Activated CD8-positive, alpha-beta T cell treated with anti-CD3 and anti-CD28 coated beads for 36 hours (primary cell): ENCODE measurements around the gene CYP27B1. TPM values are rescaled to one million over a fixed set of nuclear protein-coding genes. Genes with fewer than 3 reads are reported as not detected.

Experiments
- ATAC-seq: fragments of 200-7000 bp; cut with Tn5 transposase; one replicate; pipeline ENCODE4 v1.10.0; 2021; ENCODE audit warnings: mild to moderate bottlenecking, moderate library complexity
- CTCF ChIA-PET: fragments of 350-600 bp; sonication (Branson Sonifier 250); formaldehyde crosslinking; loops from one replicate; lab custom pipeline; 2021; ENCODE audit warnings: antibody characterized with exemption; lab: Charles Lee
- POLR2A ChIA-PET: fragments of 350-600 bp; sonication (Branson Sonifier 250); formaldehyde crosslinking; loops from one replicate; lab custom pipeline; 2021; ENCODE audit warnings: antibody characterized with exemption; lab: Charles Lee
- DNase-seq: peaks from one replicate; pipeline ENCODE4 v3.0.0-alpha.2; 2020
- H3K27ac Mint-ChIP-seq: one replicate; pipeline ENCODE4 v1.8.0; 2021; ENCODE audit warnings: mild to moderate bottlenecking, mixed read lengths
- H3K27me3 Mint-ChIP-seq: one replicate; pipeline ENCODE4 v1.8.0; 2021; ENCODE audit warnings: mixed read lengths
- H3K36me3 Mint-ChIP-seq: one replicate; pipeline ENCODE4 v1.8.0; 2021; ENCODE audit warnings: low read depth, mixed read lengths
- H3K4me1 Mint-ChIP-seq: one replicate; pipeline ENCODE4 v1.8.0; 2021; ENCODE audit warnings: low read depth, mixed read lengths
- H3K4me3 Mint-ChIP-seq: one replicate; pipeline ENCODE4 v1.8.0; 2021; ENCODE audit warnings: mild to moderate bottlenecking, moderate library complexity, mixed read lengths
- H3K9me3 Mint-ChIP-seq: one replicate; pipeline ENCODE4 v1.8.0; 2021; ENCODE audit warnings: mixed read lengths
- intact Hi-C: fragments of 100-400 bp; cut with micrococcal nuclease; formaldehyde crosslinking; loops from one replicate; pipeline ENCODE4 v1.10.0; 2022
- total RNA-seq, 2 experiments: library from RNA; stranded (reverse); gene quantifications; one replicate each; pipeline ENCODE4 v1.2.3, GENCODE V29; 2021
- TF ChIP-seq, protein P1 (sequence below): fragments of 200-600 bp; IDR thresholded peaks from one replicate; pipeline ENCODE4 v1.8.0; 2022; ENCODE audit warnings: antibody characterized with exemption, mild to moderate bottlenecking

Gene CYP27B1
- total RNA-seq, 2 experiments from 2014 or later: 7.6 to 7.9 TPM

DNA sequence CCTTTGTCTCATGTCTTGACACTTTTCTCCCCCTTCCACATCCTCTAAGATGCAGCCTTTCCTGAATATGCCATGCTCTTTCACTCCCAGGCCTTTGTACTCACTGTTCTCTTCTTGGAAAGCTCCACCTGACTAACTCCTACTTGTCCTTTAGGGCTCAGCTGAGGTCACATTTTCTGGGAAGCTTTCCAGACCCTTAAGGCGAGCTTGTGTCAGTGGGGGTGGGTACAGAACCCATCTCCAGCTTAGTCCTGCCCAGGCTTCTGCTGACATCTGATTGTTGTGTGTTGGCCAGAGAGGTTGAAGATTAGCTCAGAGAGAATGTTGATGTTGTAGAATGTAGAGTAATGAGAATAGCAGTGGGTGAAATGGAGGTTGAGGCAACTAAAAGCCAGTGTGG is 12.9 kb upstream of the CYP27B1 start:
- intact Hi-C loops: loop anchor here (5.0 kb wide), 1 partner anchor 128 kb away; no protein-coding TSS in a partner anchor
- POLR2A ChIA-PET: interaction anchor here (0.8 kb wide), 1 partner anchor 13 kb away, joined by 3 read pairs; the partner anchor contains the start of gene CYP27B1
- no peak overlapping the region for H3K4me3 Mint-ChIP-seq

DNA sequence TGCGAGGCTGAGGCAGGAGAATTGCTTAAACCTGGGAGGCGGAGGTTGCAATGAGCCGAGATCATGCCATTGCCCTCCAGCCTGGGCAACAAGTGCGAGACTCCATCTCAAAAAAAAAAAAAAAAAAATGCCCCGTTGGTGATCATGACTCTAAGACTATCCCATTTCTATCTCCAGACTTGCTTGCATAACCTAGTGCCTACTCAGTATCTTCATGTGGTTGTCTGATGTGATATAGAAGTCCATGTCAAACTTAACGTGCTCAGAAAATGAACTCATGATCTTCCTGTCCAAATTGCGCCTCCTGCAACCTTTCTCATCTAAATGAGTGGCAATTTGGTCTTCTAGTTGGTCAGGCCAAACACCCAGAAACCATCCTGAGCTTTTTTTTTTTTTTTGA is 11.0 kb upstream of the CYP27B1 start:
- Mint-ChIP-seq H3K36me3 (peaks cover 8% of the 10 kb centered on the region), H3K27ac (no peak overlapping the region), H3K4me1 (peaks cover 21% of the 10 kb centered on the region), H3K4me3 (no peak overlapping the region), H3K27me3 (no peaks in the 10 kb centered on the region), H3K9me3 (no peaks in the 10 kb centered on the region)
- ChIA-PET CTCF (interaction anchor here (0.7 to 13.4 kb wide), 2 partner anchors 14 to 22 kb away, joined by 3 to 122 read pairs; partner anchors contain the start of gene CYP27B1), POLR2A (interaction anchor here (1.2 kb wide), 1 partner anchor 13 kb away, joined by 4 read pairs; no protein-coding TSS in a partner anchor)
- TF ChIP-seq, protein P1, sequence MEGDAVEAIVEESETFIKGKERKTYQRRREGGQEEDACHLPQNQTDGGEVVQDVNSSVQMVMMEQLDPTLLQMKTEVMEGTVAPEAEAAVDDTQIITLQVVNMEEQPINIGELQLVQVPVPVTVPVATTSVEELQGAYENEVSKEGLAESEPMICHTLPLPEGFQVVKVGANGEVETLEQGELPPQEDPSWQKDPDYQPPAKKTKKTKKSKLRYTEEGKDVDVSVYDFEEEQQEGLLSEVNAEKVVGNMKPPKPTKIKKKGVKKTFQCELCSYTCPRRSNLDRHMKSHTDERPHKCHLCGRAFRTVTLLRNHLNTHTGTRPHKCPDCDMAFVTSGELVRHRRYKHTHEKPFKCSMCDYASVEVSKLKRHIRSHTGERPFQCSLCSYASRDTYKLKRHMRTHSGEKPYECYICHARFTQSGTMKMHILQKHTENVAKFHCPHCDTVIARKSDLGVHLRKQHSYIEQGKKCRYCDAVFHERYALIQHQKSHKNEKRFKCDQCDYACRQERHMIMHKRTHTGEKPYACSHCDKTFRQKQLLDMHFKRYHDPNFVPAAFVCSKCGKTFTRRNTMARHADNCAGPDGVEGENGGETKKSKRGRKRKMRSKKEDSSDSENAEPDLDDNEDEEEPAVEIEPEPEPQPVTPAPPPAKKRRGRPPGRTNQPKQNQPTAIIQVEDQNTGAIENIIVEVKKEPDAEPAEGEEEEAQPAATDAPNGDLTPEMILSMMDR: no peak
- no peak for DNase-seq
- no peak for ATAC-seq
- intact Hi-C loops: no loop called here

More for the DNA sequence above, 12.9 kb upstream of the CYP27B1 start:
- no peak for DNase-seq
- CTCF ChIA-PET: interaction anchor here (0.5 to 13.4 kb wide), 3 partner anchors 16 to 124 kb away, joined by 3 to 122 read pairs (median 6); partner anchors contain the start of gene CYP27B1
- Mint-ChIP-seq H3K27ac (no peak overlapping the region), H3K27me3 (no peaks in the 10 kb centered on the region), H3K36me3 (peaks cover 16% of the 10 kb centered on the region), H3K4me1 (peaks cover 28% of the 10 kb centered on the region), H3K9me3 (no peaks in the 10 kb centered on the region)
- no peak for ATAC-seq
- TF ChIP-seq, protein P1: no peak

GRCh38 chr12:57777367-57777766 is 10.5 kb upstream of the CYP27B1 start:
- ATAC-seq: no peak
- TF ChIP-seq, protein P1: no peak

DNA sequence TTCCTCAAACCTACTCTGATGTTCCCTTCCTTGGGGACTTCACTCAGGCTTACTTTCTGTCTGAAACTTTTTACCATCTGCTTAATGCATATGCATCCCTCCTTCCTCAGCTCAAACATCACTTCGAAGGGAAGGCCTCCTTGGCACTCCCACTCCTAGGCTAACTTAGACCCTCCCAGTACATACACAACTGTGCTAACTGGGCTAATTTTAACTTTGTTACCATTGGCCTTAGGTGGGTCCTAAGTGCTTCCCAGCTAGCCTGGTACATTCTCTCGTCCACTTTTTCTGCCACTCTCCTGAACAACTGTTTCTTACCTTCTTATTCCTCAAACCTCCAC is 9.3 kb upstream of the CYP27B1 start:
- H3K4me3 Mint-ChIP-seq: no peak overlapping the region

More at GRCh38 chr12:57777367-57777766, 10.5 kb upstream of the CYP27B1 start:
- Mint-ChIP-seq H3K27ac (no peak overlapping the region), H3K36me3 (peaks cover 5% of the 10 kb centered on the region), H3K27me3 (no peaks in the 10 kb centered on the region), H3K9me3 (no peaks in the 10 kb centered on the region), H3K4me3 (no peak overlapping the region), H3K4me1 (peaks cover 17% of the 10 kb centered on the region)
- intact Hi-C loops: no loop called here
- ChIA-PET CTCF (interaction anchor here (13.4 kb wide), 1 partner anchor 14 kb away, joined by 122 read pairs; the partner anchor contains the start of gene CYP27B1), POLR2A (no interaction called here)
- DNase-seq: no peak

More for the DNA sequence above, 9.3 kb upstream of the CYP27B1 start:
- Mint-ChIP-seq H3K4me1 (peaks cover 10% of the 10 kb centered on the region), H3K9me3 (no peaks in the 10 kb centered on the region), H3K27ac (no peak overlapping the region), H3K27me3 (no peaks in the 10 kb centered on the region), H3K36me3 (peaks cover 8% of the 10 kb centered on the region)
- ChIA-PET CTCF (interaction anchor here (13.4 kb wide), 1 partner anchor 13 kb away, joined by 122 read pairs; the partner anchor contains the start of gene CYP27B1), POLR2A (no interaction called here)
- ATAC-seq: no peak
- no peak for DNase-seq
- TF ChIP-seq, protein P1: no peak
- intact Hi-C loops: no loop called here
